ACC112 (cell line): Measurements from ENCODE around the gene TMEM151B.
A peak's percentile ranks its signal among the peaks of the same experiment; 100 is the strongest.
"Not testable (repeated sequence)": the region's sequence is repeated elsewhere in the genome, so short reads cannot be mapped to it uniquely, and the experiment has no call there.

Experiments
- H2AFZ ChIP-seq: fragments of 200-600 bp; sonication (generic); one replicate; pipeline ENCODE4 v1.6.0; 2017; ENCODE audit warnings: antibody characterized with exemption, low read length; ENCODE audit not compliant: unreplicated experiment
- H3K27ac ChIP-seq: fragments of 200-600 bp; sonication (generic); 2 replicates; pipeline ENCODE4 v1.5.1; 2014; ENCODE audit warnings: low read depth, mild to moderate bottlenecking, antibody characterized with exemption, low read length, moderate library complexity
- H3K27me3 ChIP-seq: fragments of 200-600 bp; sonication (generic); 2 replicates; pipeline ENCODE4 v1.6.1; 2014; ENCODE audit warnings: mild to moderate bottlenecking, antibody characterized with exemption, low read length, moderate library complexity, mixed read lengths; ENCODE audit not compliant: insufficient read depth
- H3K36me3 ChIP-seq: fragments of 200-600 bp; sonication (generic); 2 replicates; pipeline ENCODE4 v1.6.1; 2016; ENCODE audit warnings: mild to moderate bottlenecking, antibody characterized with exemption, low read length, moderate library complexity, mixed read lengths; ENCODE audit not compliant: insufficient read depth
- H3K4me1 ChIP-seq: fragments of 200-600 bp; sonication (generic); one replicate; pipeline ENCODE4 v1.6.1; 2016; ENCODE audit warnings: low read length, mixed read lengths; ENCODE audit not compliant: insufficient read depth, unreplicated experiment, control insufficient read depth
- H3K4me3 ChIP-seq: fragments of 200-600 bp; sonication (generic); 2 replicates; pipeline ENCODE4 v1.5.1; 2014; ENCODE audit warnings: mild to moderate bottlenecking, low read depth, low read length
- H3K79me2 ChIP-seq: fragments of 200-600 bp; sonication (generic); one replicate; pipeline ENCODE4 v1.6.0; 2016; ENCODE audit warnings: low read length; ENCODE audit not compliant: control insufficient read depth, unreplicated experiment, insufficient read depth

Gene TMEM151B

DNA sequence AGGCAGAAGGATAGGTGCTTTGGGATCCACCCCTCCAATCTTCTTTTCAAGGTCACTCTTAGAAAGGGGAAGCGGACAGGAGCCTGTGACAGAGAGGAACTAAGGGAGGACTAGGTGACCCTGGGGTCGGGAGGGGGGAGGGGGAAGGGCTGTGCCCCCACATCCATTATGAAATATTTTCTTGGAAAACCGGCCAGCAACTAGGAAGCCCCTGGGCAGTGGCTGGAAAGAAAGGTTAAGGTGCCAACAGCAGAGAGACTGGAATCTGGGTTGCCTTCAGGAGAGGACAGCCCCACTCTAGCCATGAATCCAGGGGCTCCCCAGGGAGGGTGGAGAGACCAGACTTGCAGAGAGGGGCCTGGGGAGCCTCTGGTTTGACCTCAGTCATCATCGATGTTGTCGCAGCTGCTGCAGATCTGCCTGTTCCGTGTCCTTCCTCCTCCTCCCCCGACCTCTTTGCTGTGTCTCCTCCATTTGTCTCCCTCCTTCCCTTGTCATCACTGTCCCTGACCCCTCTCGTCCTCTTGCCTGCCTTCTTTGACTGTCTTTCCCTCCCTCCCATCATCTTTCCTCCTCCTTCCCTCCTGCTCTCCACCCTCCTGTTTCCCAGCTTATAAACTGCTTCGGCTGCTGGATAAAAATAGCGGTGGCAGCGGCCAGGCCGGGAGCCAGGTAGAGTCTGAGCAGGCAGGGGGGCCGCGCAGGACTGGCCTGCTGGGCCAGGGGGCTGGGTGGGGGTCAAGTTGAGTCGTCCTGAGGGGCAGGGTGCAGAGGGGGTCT lies 43.7 kb upstream of the TMEM151B start:
- no peaks in the 10 kb centered on the region for H3K27me3 ChIP-seq
- H3K4me3 ChIP-seq = no peak overlapping the region
- H2AFZ ChIP-seq = no peak overlapping the region
- H3K27ac ChIP-seq = no peak overlapping the region
- H3K36me3 ChIP-seq = no peaks in the 10 kb centered on the region
- peaks cover 22% of the 10 kb centered on the region for H3K79me2 ChIP-seq
- H3K4me1 ChIP-seq = peaks cover 19% of the 10 kb centered on the region

DNA sequence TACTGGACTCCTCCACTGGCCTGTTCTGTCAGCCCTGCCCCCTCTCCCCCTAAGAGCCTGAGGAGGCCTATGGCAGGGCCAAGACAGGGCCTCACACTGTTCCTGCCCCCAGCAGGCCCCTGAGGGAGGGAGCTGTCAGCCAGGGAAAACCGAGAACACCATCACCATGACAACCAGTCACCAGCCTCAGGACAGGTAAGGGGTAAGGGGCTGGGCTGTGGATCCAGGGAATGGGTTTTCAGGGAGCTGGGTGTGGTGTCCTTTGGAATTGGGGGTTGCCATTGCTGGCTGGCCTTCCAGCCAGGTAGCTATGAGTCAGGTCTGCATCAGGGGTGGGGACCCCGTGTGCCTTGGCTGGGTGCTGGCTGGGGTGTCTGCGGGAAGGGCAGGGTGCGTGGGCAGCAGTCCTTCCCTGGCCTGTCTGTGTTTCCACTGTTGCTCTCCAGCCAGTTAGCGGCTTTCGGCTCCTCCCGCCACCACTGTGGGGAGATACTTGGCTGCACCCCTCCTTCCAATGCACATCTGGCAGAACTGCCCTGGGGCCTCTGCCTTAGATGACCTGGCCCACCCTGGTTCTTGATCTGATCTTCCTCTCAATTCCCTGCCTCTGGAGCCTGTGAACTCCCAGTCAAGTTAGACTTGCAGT lies 43.0 kb upstream of the TMEM151B start:
- Histone ChIP-seq H3K4me1 (peaks cover 13% of the 10 kb centered on the region), H3K79me2 (peaks cover 22% of the 10 kb centered on the region), H3K36me3 (no peaks in the 10 kb centered on the region), H3K4me3 (no peak overlapping the region), H3K27me3 (no peaks in the 10 kb centered on the region), H3K27ac (no peak overlapping the region), H2AFZ (no peak overlapping the region)

DNA sequence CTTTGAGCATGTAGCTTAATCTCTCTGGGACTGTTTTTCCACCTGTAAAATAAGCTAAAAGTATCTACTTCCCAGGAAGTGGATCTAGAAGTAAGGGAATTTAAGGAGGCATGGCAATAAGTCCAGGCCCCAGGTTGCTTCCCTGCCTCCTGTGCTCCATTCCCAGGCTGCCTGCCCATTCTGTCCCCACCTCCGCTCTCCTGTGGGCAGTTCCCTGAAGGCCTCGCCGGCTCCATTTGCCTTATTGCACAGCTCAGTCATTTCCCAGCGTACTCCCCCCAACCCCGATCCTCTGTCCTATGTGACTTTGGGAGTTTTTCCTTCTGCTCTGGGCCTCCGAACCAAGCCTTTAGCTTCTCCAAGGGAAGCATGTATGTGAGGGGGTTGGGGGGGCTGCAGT lies 42.2 kb upstream of the TMEM151B start:
- H3K27ac ChIP-seq = no peak overlapping the region
- peaks cover 22% of the 10 kb centered on the region for H3K79me2 ChIP-seq
- no peaks in the 10 kb centered on the region for H3K27me3 ChIP-seq
- peaks cover 8% of the 10 kb centered on the region for H3K4me1 ChIP-seq
- no peak overlapping the region for H2AFZ ChIP-seq
- H3K36me3 ChIP-seq = no peaks in the 10 kb centered on the region
- no peak overlapping the region for H3K4me3 ChIP-seq

DNA sequence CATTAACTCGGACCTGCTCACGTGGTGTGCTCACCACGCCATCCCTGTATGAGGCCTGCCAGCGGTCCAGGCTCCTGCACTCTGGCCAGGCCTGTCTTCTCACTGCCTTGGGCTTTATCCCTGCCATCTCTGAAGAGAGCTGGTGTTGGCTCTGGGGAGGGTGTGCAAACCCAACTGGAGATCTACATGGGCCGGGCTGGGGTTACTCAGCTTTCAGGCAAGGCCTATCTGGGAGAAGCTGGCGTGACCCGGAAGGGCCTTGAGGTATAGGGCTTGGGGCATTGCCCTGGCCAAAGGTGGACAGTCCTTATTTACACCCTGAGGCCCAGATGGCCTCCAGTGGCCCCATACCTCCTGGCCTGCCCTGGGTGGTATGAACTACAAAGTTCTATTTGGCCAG lies 41.8 kb upstream of the TMEM151B start:
- Histone ChIP-seq H3K79me2 (peaks cover 22% of the 10 kb centered on the region), H3K4me3 (no peak overlapping the region), H3K27ac (no peak overlapping the region), H3K4me1 (peaks cover 12% of the 10 kb centered on the region), H3K27me3 (no peaks in the 10 kb centered on the region), H3K36me3 (no peaks in the 10 kb centered on the region), H2AFZ (no peak overlapping the region)

DNA sequence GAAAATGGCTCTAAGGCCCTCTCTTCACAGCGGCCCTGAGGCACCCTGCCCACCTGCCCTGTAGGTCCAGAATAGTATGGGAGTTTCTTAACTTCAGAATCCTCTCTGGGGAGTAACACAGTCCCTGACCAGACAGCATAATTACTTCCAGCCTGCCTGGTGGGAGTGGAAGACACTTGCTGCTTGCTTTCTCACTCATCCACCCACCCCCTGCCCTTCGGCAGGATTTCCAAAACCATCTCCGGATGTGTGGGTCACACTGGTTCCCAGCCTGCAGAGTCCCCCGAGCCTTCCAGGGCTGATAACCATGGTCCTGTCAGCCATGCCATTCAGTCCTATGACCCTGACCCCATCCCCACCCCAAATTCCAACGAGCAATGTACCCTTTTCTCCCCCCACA lies 41.4 kb upstream of the TMEM151B start:
- no peak overlapping the region for H3K27ac ChIP-seq
- H3K4me1 ChIP-seq = peaks cover 16% of the 10 kb centered on the region
- no peaks in the 10 kb centered on the region for H3K27me3 ChIP-seq
- no peak overlapping the region for H2AFZ ChIP-seq
- no peak overlapping the region for H3K4me3 ChIP-seq
- H3K79me2 ChIP-seq = peaks cover 22% of the 10 kb centered on the region
- H3K36me3 ChIP-seq = no peaks in the 10 kb centered on the region

DNA sequence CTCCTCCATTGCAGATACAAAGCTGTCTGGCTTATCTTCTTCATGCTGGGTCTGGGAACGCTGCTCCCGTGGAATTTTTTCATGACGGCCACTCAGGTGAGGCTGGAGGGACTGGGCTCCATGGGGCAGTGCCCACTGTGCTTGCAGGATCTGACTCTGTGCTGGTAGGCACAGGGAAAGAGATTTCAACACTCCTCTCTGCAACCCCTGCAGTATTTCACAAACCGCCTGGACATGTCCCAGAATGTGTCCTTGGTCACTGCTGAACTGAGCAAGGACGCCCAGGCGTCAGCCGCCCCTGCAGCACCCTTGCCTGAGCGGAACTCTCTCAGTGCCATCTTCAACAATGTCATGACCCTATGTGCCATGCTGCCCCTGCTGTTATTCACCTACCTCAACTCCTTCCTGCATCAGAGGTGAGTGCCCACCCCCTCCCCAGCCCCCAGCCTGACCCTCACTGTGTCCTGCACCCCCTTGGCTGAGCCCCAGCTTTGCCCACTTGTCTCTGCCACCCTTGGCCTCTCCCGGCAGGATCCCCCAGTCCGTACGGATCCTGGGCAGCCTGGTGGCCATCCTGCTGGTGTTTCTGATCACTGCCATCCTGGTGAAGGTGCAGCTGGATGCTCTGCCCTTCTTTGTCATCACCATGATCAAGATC lies 40.7 kb upstream of the TMEM151B start:
- H2AFZ ChIP-seq = no peak overlapping the region
- no peaks in the 10 kb centered on the region for H3K27me3 ChIP-seq
- H3K27ac ChIP-seq = no peak overlapping the region
- peaks cover 20% of the 10 kb centered on the region for H3K4me1 ChIP-seq
- H3K36me3 ChIP-seq = no peaks in the 10 kb centered on the region
- H3K79me2 ChIP-seq = peaks cover 20% of the 10 kb centered on the region
- no peak overlapping the region for H3K4me3 ChIP-seq

DNA sequence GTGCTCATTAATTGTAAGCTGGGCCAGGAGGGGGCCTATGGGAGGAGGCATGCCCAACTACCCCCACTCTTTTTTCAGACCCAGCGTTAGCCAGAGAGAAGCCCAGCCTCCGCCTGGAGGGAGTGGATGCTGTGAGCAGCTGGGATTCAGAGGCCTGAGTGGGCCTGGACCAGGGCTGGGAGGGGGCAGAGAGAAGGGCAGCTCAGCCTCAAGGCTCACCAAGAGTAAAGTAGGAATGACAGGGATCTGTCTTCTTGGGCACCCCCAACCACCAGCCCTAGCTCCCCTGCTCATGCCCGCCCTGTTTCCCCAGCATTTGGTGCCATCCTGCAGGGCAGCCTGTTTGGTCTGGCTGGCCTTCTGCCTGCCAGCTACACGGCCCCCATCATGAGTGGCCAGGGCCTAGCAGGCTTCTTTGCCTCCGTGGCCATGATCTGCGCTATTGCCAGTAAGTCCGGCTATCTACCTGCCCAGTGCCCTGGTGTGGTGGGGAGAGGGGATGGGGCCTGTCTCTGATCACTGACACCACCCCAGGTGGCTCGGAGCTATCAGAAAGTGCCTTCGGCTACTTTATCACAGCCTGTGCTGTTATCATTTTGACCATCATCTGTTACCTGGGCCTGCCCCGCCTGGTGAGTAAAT lies 40.1 kb upstream of the TMEM151B start:
- Histone ChIP-seq H3K27me3 (no peaks in the 10 kb centered on the region), H3K36me3 (no peaks in the 10 kb centered on the region), H3K79me2 (peaks cover 13% of the 10 kb centered on the region), H3K4me1 (peaks cover 23% of the 10 kb centered on the region), H2AFZ (no peak overlapping the region), H3K4me3 (no peak overlapping the region), H3K27ac (no peak overlapping the region)

DNA sequence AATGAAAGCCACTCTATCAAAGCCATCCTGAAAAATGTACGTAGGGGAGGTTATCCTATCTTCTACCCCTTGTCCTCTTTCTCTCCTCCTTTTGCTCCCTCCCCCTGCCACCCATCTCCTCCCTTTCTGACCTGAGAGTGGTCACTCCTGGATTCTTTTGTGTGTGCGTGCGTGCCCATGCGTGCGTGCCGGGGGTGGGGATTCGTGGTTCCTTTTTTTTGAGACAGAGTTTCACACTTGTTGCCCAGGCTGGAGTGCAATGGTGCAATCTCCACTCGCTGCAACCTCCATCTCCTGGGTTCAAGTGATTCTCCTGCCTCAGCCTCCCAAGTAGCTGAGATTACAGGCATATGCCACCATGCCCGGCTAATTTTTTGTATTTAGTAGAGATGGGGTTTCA lies 38.8 kb upstream of the TMEM151B start:
- H2AFZ ChIP-seq, H3K36me3 ChIP-seq, H3K27me3 ChIP-seq, H3K4me3 ChIP-seq, H3K27ac ChIP-seq, H3K79me2 ChIP-seq: not testable (repeated sequence)
- H3K4me1 ChIP-seq = peaks cover 28% of the 10 kb centered on the region

DNA sequence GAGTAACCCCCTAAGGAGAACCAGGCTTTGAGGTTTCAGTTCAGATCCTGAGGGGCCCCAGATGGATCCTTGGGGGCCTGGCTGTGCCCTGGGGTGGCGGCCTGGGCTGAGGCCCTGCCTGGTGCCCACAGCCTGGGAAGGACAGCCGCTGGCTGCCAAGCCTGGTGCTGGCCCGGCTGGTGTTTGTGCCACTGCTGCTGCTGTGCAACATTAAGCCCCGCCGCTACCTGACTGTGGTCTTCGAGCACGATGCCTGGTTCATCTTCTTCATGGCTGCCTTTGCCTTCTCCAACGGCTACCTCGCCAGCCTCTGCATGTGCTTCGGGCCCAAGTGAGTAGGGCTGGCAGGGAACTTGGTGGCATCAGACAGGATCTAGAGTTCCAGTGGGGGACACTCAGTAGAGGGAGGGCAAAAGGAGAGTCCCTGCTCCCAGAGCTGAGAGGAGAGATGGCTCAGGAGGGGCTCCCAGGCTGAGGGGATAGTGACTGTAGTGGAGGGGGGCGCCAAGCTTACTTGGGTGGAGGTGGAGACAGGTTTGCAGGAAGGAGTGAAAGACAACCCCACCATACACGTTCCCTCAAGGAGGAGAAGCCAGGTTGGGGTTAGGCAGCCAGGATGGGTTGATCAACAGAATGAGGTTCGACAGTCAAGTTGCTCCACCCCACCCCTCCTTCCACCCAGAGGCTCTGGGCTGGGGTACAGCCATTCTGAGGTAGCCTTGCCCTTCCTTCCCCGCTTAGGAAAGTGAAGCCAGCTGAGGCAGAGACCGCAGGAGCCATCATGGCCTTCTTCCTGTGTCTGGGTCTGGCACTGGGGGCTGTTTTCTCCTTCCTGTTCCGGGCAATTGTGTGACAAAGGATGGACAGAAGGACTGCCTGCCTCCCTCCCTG lies 37.3 kb upstream of the TMEM151B start:
- Histone ChIP-seq H3K27me3 (no peaks in the 10 kb centered on the region), H3K36me3 (no peaks in the 10 kb centered on the region), H2AFZ (no peak overlapping the region), H3K4me3 (no peak overlapping the region), H3K79me2 (no peaks in the 10 kb centered on the region), H3K4me1 (peaks cover 35% of the 10 kb centered on the region), H3K27ac (no peak overlapping the region)

DNA sequence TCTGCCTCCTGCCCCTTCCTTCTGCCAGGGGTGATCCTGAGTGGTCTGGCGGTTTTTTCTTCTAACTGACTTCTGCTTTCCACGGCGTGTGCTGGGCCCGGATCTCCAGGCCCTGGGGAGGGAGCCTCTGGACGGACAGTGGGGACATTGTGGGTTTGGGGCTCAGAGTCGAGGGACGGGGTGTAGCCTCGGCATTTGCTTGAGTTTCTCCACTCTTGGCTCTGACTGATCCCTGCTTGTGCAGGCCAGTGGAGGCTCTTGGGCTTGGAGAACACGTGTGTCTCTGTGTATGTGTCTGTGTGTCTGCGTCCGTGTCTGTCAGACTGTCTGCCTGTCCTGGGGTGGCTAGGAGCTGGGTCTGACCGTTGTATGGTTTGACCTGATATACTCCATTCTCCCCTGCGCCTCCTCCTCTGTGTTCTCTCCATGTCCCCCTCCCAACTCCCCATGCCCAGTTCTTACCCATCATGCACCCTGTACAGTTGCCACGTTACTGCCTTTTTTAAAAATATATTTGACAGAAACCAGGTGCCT lies 36.6 kb upstream of the TMEM151B start:
- Histone ChIP-seq H3K27me3 (no peaks in the 10 kb centered on the region), H2AFZ (no peak overlapping the region), H3K79me2 (no peaks in the 10 kb centered on the region), H3K4me1 (peaks cover 39% of the 10 kb centered on the region), H3K4me3 (no peak overlapping the region), H3K36me3 (no peaks in the 10 kb centered on the region), H3K27ac (peak overlapping the region; percentile 40)
